Subcutaneous abdominal adipose tissue (tissue), 5 donors: ENCODE results near the gene CISD3.

Source experiments
- H3K27ac ChIP-seq: one replicate; pipeline ENCODE4 v1.7.0; 2013; ENCODE audit warnings: low read depth, mild to moderate bottlenecking, inconsistent platforms, low read length, moderate library complexity
- H3K27me3 ChIP-seq, 5 donors: one replicate each; pipeline ENCODE4 v1.7.0; 2013; ENCODE audit warnings: low read length in 5 of 5, inconsistent platforms in 1 of 5; ENCODE audit not compliant: control insufficient read depth in 5 of 5, insufficient read depth in 4 of 5
- H3K36me3 ChIP-seq, 5 donors: one replicate each; pipeline ENCODE4 v1.7.0; 2013; ENCODE audit warnings: low read length in 5 of 5; ENCODE audit not compliant: control insufficient read depth in 5 of 5, insufficient read depth in 5 of 5
- H3K4me1 ChIP-seq, 5 donors: one replicate each; pipeline ENCODE4 v1.7.0; 2013; ENCODE audit warnings: low read length in 5 of 5, mild to moderate bottlenecking in 3 of 5, moderate library complexity in 1 of 5; ENCODE audit not compliant: control insufficient read depth in 5 of 5, insufficient read depth in 5 of 5
- H3K4me3 ChIP-seq, 5 donors: one replicate each; pipeline ENCODE4 v1.7.0; 2013; ENCODE audit warnings: low read length in 5 of 5, low read depth in 1 of 5
- H3K9ac ChIP-seq, 5 donors: one replicate each; pipeline ENCODE4 v1.7.0; 2013; ENCODE audit warnings: low read length in 5 of 5, mild to moderate bottlenecking in 4 of 5, moderate library complexity in 3 of 5
- H3K9me3 ChIP-seq, 5 donors: one replicate each; pipeline ENCODE4 v1.7.0; 2013; ENCODE audit warnings: low read length in 5 of 5; ENCODE audit not compliant: control insufficient read depth in 5 of 5
- donor health status: healthy.
- donor health status: healthy.
- donor health status: healthy.
- donor health status: healthy.
- donor health status: healthy.

The CISD3 gene

GRCh38 chr17:38735161-38735997 lies 5.2 kb downstream of the CISD3 start:
- H3K36me3 ChIP-seq = peaks cover 0 to 68% (median 50%) of the 10 kb centered on the region in 5 donors
- no peaks in the 10 kb centered on the region for H3K27me3 ChIP-seq
- no peaks in the 10 kb centered on the region for H3K9me3 ChIP-seq
- H3K9ac ChIP-seq = no peak overlapping the region
- no peak overlapping the region for H3K27ac ChIP-seq
- peaks cover 7 to 34% (median 30%) of the 10 kb centered on the region in 5 donors for H3K4me1 ChIP-seq
- H3K4me3 ChIP-seq = no peak overlapping the region

DNA sequence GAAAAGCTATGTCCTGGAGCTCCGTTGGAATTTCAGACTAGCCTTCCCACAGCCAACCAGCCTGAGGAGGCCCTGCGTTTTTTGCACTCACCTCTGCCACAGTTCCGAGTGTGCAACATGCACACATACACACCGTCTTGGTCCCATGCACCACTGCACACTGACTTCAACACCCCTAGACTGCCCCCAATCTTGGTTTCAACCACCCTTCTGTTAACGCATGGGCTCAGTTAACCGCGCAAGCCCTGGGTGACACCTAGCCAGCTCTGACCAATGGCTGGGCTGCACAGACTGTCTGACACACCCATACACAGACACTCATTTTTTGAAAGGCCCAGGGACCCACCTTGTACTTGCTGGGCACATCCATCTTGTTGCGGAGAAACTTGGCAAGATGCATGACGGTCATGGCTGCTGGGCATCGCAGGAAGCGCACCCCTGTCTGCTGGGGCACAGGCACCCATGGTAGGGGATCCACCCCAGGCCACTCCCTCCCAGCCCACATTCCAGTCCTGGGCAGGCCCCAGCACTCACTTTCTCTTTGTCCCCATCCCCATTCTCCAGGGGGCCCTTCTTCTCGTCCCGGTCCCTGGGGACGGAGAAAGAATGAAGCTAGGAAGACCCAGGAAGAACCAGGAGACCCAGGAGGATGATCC lies 8.0 kb downstream of the CISD3 start:
- Histone ChIP-seq H3K9me3 (no peaks in the 10 kb centered on the region), H3K27ac (no peak overlapping the region), H3K4me3 (no peak overlapping the region), H3K27me3 (no peaks in the 10 kb centered on the region), H3K4me1 (peaks cover 6 to 30% (median 22%) of the 10 kb centered on the region in 5 donors), H3K9ac (no peak overlapping the region), H3K36me3 (peaks cover 0 to 54% (median 42%) of the 10 kb centered on the region in 5 donors)

DNA sequence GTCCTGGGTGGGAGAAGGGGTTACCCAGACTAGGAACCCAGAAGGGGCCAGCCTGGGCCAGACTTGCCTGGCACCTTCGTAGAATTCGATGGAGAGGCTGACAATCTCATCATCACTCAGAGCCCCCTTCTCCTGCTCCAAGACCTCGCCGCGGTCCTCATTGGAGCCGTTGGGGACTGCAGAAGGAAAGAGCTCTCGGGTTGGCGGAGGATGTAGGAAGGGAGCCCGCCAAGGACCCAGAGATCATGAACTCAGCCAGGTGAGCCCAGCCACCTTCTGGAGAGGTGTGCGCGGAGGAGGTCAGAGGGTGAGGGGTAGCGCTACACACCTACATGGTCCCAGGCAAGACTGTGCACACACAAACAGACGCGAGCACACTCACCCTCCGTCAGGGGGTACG lies 8.5 kb downstream of the CISD3 start:
- Histone ChIP-seq H3K4me3 (no peak overlapping the region), H3K36me3 (peaks cover 0 to 49% (median 36%) of the 10 kb centered on the region in 5 donors), H3K9ac (no peak overlapping the region), H3K27ac (no peak overlapping the region), H3K27me3 (no peaks in the 10 kb centered on the region), H3K9me3 (no peaks in the 10 kb centered on the region), H3K4me1 (peaks cover 6 to 34% (median 22%) of the 10 kb centered on the region in 5 donors)

DNA sequence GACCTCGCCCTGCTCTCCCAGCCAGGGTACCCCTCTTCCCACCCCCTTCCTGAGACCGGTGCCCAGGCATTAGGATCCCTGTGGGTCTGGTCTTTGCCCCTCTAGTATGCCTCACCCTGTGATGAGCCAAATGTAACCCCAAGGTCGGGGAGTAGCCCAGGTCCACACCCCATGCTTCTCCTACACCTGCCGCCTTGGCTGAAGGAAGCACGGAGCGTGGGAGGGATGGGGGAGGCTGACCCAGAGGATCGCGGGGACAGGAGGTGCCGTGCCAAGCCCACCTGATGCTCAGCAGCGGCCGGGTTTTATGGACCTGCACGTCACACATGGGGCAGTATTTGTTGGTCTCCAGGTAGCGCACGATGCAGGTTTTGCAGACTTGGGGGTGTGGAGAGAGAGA lies 9.2 kb downstream of the CISD3 start:
- Histone ChIP-seq H3K27me3 (no peaks in the 10 kb centered on the region), H3K27ac (no peak overlapping the region), H3K4me1 (peaks cover 6 to 34% (median 22%) of the 10 kb centered on the region in 5 donors), H3K9ac (no peak overlapping the region), H3K4me3 (no peak overlapping the region), H3K9me3 (no peaks in the 10 kb centered on the region), H3K36me3 (peaks cover 0 to 42% (median 30%) of the 10 kb centered on the region in 5 donors)

DNA sequence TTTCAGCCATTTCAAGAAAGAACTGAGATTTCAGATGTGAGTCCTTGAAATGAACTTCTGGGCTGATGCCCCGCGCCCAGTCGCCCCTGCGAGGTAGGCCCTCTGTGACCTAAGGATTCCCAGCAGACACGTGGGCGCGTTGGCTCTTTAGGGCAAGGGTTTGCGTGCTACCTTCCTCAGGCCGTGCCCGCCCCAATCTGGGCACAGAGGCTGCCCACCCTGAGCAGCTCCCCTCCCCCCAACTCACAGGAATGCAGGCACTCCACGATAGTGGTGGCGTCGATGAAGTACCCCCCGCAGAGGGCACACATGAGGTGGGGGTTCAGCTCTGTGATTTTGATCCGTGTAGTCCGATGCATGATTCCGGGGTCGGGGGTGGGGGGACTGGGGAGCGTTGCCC lies 9.9 kb downstream of the CISD3 start:
- no peak overlapping the region for H3K27ac ChIP-seq
- H3K4me1 ChIP-seq = peaks cover 6 to 34% (median 20%) of the 10 kb centered on the region in 5 donors
- H3K9ac ChIP-seq = no peak overlapping the region

DNA sequence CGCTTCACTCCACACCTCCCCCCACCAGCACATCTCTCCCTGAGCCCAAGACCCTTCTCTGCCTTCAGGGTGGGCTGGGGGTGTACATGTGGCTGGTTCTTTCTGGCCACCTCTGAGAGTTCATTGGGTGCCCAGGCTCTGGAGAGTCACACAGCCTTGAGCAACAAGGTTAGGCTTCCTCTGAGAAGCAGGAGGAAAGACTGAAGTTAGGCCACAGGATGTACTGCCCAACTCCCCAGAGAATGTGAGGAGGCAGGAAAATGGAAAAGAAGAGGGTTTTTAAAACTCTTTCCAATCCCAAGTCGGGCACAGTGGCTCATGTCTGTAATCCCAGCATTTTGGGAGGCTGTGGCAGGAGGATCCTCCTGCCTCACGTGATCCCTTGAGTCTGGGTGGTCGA lies 10.7 kb downstream of the CISD3 start:
- Histone ChIP-seq H3K4me1 (peaks cover 6 to 33% (median 17%) of the 10 kb centered on the region in 5 donors), H3K9ac (no peak overlapping the region), H3K4me3 (no peak overlapping the region), H3K27ac (no peak overlapping the region), H3K27me3 (peaks cover 0 to 2% (median 0%) of the 10 kb centered on the region in 5 donors), H3K36me3 (peaks cover 0 to 35% (median 25%) of the 10 kb centered on the region in 5 donors), H3K9me3 (no peaks in the 10 kb centered on the region)

More for the DNA sequence above, 9.9 kb downstream of the CISD3 start:
- Histone ChIP-seq H3K4me3 (no peak overlapping the region), H3K36me3 (peaks cover 0 to 39% (median 28%) of the 10 kb centered on the region in 5 donors), H3K9me3 (no peaks in the 10 kb centered on the region), H3K27me3 (no peaks in the 10 kb centered on the region)

DNA sequence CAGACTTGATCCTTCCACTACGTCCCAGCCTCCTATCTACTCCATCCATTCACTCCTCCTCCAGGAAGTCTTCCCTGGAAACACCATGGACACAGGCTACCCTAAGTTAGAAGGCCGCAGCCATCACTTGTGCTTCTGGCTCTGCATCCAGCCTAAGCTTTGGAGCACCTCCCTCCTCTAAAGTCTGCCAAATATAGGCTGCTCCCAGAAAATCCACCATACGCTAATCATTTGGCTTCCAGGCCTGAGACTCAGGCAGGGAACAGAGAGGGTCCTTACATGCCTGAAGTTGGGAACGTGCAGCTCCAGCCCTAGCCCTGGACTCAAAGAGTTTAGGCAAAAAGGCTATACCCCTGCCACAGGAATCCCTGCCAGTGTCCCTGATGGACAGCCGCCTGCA lies 11.3 kb downstream of the CISD3 start:
- H3K9me3 ChIP-seq = no peaks in the 10 kb centered on the region
- H3K36me3 ChIP-seq = peaks cover 0 to 30% (median 23%) of the 10 kb centered on the region in 5 donors
- no peak overlapping the region for H3K27ac ChIP-seq
- H3K4me3 ChIP-seq = no peak overlapping the region
- peaks cover 0 to 9% (median 3%) of the 10 kb centered on the region in 5 donors for H3K27me3 ChIP-seq
- H3K9ac ChIP-seq = no peak overlapping the region
- peaks cover 7 to 39% (median 23%) of the 10 kb centered on the region in 5 donors for H3K4me1 ChIP-seq

DNA sequence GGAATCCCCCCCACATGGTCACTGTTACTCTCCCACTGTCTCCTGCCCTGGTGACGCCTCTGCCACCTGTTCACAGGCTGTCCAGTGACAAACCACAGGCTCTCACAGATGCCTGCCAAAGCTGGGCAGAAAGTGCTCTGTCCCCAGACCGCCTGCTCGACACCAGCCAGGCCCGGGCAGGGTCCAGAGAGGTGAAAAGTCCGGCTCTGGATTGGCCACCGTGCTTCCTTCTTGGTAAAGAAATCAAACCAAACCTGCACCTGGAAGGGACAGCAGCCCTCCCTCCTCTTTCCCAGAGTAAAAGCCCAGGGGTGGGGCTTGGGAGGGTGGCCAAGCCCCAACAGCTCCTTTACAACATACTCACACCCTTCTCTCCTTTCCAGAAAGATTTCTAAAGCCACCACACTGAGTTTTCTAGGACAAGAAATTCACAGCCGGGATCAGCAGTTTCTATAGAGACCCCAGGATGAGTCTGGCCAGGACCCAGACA lies 11.8 kb downstream of the CISD3 start:
- no peaks in the 10 kb centered on the region for H3K9me3 ChIP-seq
- H3K4me3 ChIP-seq = no peak overlapping the region
- H3K27ac ChIP-seq = peak overlapping the region; percentile 41
- H3K36me3 ChIP-seq = peaks cover 0 to 28% (median 23%) of the 10 kb centered on the region in 5 donors
- peaks cover 0 to 12% (median 6%) of the 10 kb centered on the region in 5 donors for H3K27me3 ChIP-seq
- peaks cover 8 to 44% (median 28%) of the 10 kb centered on the region in 5 donors for H3K4me1 ChIP-seq
- peak overlapping the region in 1 of 5 donors; percentile 46 for H3K9ac ChIP-seq

- peak overlapping the region in 1 of 5 donors; percentile 46 for H3K9ac ChIP-seq
- peak overlapping the region; percentile 41 for H3K27ac ChIP-seq
- H3K4me1 ChIP-seq = peaks cover 8 to 48% (median 33%) of the 10 kb centered on the region in 5 donors
- H3K4me3 ChIP-seq = no peak overlapping the region
- peaks cover 0 to 13% (median 6%) of the 10 kb centered on the region in 5 donors for H3K27me3 ChIP-seq
- no peaks in the 10 kb centered on the region for H3K9me3 ChIP-seq
- H3K36me3 ChIP-seq = peaks cover 0 to 23% (median 22%) of the 10 kb centered on the region in 5 donors
Observed at GRCh38 chr17:38742411-38743308, 12.5 kb downstream of the CISD3 start.
